ENCODE results near the gene SLC6A20.
"Not testable (repeated sequence)": the region's sequence is repeated elsewhere in the genome, so short reads cannot be mapped to it uniquely, and the experiment has no call there.

Gene SLC6A20

DNA sequence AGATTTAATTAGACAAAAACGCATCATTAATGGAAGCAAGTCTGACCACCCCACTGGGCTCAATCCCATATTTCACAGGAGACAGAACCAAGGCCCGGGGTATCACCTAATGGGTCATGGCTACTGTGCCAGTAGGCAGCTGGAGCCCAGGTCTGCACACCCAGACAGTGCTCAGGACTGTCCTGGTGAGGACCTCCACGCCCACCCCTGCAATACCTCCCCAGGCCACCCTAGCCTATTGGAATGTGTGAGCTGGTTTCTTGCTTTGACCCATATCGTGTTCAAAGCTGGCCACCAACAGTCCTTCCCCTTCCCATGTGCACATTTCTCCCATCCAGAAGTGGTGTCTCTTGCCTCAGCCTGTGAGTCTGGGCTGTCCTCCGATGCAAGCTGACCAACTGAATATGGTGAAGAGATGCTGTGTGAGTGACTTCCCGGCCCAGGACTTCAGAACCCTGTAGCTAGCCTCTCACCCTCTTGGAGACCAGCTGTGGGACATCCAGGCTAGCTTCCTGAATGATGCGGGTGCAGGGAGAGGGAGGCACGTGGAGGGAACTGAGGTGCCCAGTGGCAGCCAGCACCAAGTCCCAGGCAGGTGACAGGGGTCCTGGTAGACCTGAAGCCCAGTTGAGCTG lies 19.1 kb downstream of the SLC6A20 start:
- DNase-seq, result no peak

DNA sequence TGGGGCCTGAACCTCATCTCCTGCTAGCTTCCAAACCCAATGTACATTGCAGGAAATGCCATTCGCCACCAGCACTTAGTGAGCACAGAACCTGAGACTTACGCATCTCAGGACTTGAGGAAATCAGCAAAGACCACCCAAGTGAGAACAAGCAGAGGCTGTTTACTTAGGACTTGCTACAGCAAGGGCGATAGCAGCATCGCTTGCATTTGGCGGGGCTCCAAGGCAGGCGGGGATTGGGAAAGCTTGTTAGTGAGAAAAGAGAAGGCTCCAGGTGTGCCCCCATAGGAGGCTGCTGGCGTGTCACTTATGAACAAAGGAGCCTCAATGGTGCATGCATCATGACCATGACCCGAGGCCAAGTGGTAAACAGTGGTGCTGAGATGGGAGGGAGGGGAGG lies 19.7 kb downstream of the SLC6A20 start:
- no peak for DNase-seq

DNA sequence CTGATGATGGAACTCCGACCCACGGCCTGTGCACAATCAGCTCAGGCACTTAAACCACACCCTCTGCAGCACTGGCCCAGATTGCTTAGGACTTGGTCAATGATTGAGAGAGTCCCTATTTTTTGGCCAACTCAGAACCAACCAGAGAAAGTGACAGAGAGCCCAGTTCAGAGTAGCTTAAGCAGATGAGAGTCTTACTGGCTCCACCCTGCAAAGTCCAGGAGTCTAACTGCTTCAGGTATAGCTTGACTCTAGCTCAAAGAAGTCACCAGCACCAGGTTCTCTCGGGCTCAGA lies 20.1 kb downstream of the SLC6A20 start:
- DNase-seq, result no peak

DNA sequence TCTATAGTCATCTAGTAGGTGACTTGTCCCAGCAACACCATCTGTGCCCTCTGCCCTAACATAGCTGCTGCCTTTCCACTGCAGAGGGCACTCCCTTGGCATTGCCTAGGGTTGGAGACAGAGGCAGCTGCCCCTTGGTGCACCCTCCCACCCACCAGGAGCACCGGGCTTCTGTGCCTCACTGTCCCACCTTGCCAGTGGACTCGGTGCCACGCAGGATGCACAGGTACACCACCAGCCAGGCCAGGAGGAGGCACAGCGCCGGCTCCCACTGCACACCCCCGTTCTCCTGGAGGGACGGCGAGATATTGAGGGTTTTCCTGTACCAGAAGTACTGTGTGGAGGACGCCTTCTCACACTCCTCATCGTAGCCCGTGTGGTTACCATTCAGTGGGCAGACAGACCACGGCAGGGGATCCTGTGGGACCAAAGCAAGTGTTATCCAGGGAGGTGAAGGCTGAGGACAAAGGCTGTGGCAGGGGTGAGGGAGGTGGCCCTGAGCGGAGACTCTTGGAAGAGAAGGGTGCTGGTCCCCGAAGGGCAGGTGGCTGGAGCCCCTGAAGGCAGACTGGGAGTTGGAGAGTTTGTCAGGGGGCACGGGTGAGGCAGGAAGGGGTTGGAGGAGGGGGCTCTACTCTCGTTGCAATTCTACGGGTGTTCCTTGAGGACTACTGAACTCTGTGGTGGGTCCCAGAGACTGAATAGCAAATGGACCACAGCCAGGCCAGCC lies 20.6 kb downstream of the SLC6A20 start:
- no peak for DNase-seq

DNA sequence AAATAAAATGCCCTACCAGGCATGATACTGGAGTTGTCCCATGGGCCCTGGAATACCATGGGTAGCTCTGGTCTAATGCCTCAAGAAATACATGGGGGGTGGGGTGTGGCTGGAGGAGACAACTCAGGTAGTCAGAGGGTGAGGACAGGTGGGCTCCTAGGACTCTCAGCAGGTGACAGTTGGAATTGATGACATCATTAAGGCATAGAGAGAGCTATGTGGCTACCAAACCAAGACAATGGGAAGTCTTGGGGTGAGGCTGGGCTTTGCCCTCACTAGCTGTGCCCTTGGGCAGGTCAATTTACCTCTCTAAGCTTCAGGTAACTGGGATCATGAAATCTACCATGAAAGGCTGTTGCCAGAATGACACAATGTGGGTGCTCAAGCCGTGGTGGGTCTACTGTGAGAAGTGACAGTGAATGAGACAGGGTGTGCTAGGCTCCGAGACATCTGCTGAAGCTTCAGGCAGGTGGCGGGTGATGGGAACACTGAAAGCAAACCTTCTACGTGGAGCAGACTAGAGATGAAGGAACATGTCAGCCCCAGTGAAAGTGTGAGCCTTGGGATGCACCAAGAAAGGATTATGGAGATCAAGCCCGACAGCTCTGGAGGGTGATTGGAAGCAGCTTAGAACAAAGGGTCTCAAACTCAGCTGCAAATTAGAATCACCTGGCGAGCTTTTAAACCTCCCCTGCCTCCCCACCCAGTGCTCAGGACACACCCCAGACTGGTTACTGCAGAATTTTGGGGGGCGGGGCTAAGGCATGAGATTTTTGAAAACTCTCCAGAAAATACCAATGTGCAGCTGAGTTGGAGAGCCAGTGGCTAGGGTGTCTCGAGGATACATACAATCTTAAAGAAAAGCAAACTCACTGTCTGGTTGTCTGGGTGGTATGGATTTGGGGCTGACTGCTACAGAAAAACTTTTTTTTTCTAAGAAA lies 21.5 kb downstream of the SLC6A20 start:
- no peak for DNase-seq

DNA sequence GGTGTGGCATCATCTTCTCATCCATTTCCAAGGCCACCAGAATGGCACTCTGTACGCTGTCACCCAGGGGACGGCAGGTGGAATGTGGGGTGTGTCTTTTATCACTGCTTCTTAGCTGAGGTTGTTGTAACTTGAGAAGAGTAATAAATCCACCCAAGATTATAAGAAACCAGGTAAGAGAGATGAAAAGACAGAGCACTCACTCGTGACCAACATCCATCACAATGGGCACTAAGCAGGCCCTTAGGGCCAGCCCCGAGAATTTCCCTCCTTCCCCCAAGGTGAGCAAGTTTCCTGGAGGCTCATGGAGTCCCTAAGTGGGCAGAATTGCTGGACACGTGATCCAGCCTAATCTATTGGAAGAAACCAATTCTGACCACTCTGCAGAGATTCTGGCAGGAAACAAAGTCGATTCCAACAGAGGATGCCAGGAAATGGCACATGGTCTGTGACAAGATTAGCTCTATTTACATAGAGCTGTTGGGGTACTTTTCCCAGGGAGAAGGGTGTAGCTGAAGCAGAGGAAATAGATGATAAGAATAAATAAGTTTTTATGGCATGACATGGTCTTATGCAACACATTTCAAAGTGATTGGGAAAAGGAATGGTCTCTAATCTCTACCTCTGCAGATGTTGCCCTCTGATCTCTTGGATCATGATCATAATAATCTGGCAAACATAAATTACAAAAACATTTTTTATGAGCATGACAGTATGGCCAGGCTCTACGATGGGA lies 22.5 kb downstream of the SLC6A20 start:
- DNase-seq, result no peak

DNA sequence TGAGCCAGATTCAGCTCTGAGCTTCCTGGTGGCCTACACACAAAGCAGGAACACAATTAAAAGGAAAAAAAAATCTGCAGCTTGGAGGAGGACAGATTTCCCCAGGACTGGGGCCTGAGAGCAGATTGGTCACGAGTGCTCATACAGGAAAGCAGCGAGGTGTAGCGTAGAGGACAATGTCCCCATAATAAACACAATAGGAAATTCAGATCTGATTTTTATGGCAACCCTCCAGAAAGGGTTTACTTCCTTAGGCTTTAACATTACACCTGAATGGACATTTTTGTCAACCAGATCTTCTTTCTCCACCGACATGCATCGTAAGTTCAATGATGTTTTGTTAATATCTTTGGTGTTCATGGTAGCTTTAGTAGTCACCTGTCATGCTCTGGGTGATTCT lies 23.3 kb downstream of the SLC6A20 start:
- no peak for DNase-seq

DNA sequence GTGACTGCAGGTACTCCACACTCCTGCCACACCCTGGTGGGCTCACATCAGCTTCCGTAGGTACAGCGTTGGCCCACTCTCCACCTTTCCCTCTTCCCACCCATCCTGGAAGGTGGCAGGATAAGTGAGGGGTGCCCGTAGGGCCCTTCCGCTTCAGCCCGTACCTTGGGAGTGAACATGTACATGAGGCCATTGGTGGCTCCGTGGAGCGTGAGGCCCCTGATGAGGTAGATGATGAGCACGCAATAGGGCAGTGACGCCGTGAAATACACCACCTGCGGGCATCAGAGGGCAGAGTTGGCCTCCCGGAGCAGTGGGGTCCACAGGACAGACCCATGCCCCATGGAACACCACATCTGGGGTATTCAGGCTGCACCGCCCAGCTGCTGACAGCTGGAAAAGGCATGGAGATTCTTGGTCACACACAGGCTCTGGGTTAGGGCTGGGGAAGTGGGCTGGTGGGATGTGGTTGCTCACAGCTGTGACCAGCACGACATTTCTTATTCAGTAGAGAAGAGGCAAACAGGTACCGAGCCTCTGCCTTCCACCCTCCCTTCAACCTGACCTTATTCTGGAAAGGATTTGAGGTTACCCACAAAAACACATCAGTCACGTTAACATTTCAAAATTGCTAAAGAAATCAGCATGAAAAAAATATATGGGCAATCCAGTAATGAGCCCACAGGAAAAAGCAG lies 23.8 kb downstream of the SLC6A20 start:
- DNase-seq, result no peak

DNA sequence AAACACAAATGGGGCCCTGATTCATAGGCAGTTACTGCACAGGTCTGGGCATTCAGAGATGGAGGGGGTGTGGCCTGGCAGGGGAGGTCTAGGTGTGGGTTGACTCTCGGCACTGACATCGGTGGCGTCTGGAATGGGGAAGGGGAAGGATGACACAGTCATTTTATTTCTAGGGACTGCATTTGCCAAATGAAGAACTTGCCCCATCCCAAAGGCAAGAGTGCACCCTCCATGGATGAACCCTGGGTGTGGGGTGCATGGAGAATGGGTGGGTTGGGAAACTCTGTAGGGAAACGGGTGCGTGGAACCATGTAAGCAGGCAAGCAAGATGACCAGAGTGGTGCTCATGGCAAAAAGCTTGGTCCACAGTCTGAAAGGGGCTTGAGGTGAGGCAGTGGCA lies 24.5 kb downstream of the SLC6A20 start:
- DNase-seq, result no peak

DNA sequence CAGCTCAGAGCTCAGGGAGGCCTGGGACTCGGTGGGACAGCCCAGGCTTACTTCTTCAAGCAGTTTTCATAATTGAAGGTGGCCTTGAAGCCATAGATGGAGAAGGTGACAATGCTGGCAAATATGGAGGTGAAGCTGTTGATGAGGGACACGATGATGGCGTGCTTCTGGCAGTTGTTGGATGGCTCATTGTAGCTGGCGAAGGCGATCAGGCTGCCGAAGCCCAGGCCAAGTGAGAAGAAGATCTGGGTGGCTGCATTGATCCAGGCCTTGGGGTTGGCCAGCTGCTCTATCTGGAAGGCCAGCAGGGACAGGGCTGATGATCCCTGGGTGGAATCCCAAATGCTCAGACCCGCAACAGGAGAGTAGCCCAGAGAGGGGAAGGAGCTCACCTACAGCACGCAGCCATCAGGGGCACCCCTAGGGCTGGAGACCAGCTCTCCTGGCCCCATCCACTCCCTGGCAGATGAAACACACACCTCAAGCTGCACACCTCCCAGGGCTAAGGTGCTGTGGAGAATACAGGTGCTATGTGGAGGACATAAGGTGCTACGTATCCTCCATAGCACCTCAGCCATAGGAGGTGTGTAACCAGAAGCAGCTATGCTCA lies 25.1 kb downstream of the SLC6A20 start:
- DNase-seq, result no peak

DNA sequence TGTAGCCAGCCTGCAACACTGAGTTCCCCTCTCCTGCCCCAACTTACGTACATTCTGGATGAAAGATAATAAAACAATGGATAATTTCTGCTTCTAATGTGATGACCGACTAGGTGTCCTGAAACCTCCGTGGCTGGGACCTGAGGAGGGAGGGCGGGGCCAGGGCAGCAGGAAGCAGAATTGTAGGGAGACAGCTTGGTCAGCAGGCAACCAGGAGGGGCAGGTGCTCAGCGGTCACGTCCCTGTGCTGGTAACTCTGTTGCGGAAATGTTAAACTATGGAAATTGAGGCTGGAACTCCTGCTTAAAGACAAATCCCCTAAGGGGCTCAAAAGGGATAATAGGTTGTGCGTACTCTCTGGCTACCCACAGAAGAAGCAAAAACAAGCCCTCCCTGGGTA lies 30.4 kb downstream of the SLC6A20 start:
- no peak for DNase-seq

DNA sequence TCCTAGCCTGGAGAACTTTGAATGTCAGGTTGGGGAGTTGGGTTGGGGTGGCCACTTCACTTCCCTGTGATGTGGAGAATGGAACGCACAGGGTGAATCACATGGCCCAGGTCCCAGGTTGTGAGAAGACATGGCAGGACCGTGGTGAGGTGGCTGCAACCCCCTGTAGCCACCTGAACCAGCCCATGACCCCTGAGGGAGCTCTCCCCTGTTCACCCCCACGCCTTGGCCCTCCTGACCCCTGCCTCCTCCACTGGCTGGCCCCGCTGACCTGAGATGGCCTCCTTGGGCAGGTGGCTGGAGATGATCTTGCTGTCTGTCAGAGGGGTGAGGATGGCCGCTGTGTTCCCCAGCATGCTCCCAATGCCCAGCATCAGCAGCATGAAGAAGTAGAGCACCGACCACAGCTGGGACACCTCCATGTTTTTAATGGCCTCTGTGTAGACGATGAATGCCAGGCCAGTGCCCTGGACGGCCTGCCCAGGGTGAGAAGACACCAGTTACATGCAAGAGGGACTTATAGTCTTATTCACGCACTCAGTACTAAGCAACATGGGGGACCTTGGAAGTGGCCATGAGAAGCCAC lies 31.0 kb downstream of the SLC6A20 start:
- no peak for DNase-seq

DNA sequence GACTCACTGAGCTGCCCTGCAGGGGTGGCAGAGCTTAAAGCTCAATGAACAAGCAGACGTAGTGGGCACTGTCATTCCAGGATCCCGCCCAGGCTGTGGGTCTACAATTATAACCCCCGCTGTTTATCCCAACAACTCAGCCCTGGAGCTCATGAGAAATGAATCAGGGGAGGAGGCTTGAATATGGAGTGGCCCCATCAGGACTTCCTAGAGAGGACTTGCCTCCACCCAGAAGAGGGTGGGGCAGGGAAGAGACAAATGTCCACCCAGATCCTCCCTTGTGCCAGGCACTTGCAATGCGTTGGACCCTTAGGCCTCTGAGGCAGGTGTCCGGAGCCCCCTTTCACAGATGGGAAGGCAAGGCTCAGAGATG lies 33.0 kb downstream of the SLC6A20 start:
- DNase-seq, result no peak

DNA sequence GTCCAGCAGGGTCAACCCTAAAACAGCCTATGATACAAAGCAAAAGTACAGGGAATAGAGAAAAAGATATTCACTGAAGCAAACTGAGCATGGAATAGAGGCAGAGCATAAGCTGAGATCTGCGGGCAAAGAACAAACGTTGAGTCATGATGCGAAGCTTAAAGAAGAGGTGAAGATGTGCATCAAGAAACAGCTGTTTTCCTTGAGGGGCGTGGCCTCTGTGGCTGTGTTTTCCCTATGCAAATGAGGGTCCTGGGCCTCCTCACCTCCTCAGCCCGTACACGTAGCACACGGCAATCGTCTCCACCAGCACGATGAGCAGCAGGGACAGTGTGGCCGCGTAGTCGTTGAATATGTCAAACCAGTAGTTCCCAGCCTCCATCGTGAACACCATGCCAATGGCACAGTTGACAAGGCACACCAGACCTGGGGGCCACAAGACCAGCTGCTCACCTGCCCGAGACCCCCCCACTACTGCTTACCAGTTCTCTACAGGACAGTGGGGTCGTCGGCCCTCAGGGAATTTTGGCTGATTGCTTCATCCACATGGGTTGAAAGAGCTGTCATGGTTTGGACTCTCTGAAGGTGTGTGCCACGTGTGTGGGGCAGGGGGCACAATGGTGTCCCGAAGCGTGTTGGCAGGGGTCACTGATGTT lies 33.6 kb downstream of the SLC6A20 start:
- DNase-seq, result no peak

DNA sequence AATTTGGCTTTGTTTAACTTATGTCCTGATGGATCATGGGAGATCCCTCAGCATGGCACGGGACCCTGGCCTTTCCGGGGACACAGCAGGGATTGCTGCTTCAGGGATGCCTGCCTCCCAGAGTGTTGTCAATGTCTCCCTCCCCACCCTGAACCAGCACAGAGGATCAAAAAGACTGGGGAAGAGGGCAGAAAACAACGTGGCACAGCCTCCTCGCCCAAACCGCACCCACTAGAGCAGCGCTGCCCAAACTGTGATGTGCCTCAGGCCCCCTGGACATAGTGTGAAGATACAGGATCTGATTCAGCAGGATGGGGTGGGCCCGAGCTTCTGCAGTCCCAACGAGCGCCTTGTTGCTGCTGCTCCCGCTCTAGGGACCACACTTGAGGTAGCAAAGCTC lies 34.5 kb downstream of the SLC6A20 start:
- no peak for DNase-seq

DNA sequence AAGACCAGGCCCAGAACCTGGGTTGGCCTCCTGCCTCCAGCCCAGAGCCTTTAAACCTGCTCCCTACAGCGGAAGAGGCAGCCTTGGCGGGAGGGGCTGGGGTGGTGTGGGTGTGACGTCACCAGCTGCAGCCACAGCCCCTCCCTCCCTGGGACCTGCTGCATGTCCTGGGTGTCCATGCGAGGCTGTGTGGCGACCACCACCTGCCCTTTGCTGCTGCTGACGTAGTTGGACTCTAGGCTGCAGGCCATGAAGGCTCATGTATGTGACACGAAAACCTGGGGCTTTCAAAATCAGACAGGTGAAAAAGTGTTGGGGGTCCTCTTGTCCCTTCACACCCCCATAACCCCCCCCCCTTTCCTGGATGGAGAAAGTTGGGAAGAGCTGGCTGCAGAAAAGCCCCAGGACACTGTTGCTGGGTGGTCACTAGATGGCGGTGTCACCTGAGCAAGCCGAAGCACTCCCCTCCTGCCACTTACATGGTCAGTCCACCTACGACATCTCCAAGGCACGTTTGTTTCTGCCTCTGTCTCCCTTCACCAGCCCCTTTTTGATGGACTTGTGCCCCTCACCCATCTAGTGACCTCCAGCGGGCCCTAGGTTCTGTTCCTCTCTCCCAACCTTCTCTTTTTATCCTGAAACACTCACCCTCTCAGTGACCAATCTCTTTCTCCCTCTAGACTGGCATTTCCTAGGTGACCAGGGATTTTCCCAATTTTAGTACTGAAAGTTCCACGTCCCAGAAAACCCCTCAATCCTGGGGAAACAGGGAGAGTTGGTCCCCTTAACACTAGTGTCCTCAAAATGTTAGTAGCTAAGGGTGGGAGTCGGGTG lies 35.2 kb downstream of the SLC6A20 start:
- peak; percentile 52 for DNase-seq

DNA sequence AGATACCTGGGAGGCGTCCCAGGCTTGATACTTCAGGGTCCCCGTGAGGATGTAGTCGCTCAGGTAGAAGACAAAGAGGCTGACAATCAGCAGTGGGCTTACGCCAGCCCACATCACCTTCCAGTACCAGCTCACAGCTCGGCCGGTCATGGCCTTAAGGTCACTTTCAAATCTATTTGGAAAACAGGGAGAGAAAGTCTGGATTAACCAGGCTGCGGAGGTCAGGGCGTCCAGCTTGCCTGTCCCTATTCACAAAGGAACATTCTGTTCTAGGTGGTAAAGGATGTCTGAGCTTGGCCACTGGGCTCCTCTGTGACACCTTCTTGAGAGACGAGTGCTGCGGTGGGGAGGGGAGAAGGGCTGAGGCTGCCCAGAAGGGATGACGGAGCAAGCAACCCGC lies 36.5 kb downstream of the SLC6A20 start:
- no peak for DNase-seq

DNA sequence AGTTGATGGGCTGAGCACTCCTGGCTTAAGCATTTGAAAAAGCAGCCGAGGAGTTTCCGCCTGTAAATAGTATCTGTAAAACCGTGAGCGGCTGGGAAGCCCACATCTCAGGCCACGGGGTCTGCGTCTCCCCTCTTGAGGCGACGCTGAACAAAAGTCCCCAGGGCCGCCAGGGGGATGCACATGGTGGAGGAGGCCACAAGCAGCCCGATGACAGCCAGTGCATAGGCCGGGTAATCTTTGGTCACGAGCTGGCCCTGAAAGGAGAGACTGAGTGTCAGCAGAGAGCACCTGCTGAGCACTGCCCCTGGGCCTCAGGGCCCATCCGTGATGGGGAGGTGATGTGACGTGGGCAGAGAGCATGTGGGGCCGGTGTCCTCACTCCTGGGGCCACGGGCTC lies 37.5 kb downstream of the SLC6A20 start:
- no peak for DNase-seq

DNA sequence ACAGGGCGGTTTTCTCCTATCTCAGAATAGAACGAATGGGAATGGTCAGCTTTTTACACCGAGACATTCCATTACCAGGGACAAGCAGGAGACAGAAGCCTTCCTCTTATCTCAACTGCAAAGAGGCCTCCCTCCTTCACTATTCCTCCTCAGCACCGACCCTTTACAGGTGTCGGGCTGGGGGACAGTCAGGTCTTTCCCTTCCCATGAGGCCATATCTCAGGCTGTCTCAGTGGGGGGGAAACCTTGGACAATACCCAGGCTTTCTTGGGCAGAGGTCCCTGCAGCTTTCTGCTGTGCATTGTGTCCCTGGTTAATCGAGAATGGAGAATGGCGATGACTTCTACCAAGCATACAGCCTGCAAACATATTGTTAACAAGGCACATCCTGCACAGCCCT lies 39.2 kb downstream of the SLC6A20 start:
- not testable (repeated sequence) for DNase-seq

DNA sequence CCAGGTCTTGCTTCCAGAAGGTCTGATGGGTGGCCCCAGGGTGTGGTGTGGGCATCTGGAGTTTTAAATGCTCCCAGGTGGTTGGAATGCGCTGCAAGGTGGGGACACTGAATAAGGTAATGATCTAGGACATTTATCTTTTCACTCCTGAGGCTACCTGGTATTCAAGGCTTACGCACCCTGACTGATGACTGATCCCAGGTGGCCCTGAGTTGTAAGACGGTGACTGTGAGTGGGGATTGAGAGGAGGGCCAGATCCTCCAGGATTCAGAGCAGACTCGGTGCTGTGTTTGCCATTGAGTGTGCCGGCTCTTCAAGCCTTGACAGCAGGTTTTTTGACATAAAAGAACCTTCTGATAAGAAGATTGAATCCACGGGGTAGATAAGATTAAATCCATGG lies 40.3 kb downstream of the SLC6A20 start:
- no peak for DNase-seq

Data from CD4-positive, alpha-beta T cell treated with Interleukin-12 subunit alpha and Interleukin-12 subunit beta, for 1 hour (primary cell).